UCSD-AML1 (cell line): Measurements from ENCODE around the gene TMEM26.
"Not testable (repeated sequence)": the region's sequence is repeated elsewhere in the genome, so short reads cannot be mapped to it uniquely, and the experiment has no call there.

Experiments used
- DNase-seq: peaks from one replicate; lab custom pipeline; 2025; ENCODE audit not compliant: unreplicated experiment; lab: John Stamatoyannopoulos, UW

The TMEM26 gene

GRCh38 chr10:61406242-61406641 lies 46.9 kb downstream of the TMEM26 start:
- DNase-seq = no peak

- DNase-seq = no peak
Measured at GRCh38 chr10:61404751-61405150, 48.4 kb downstream of the TMEM26 start.

- DNase-seq = no peak
Measured at GRCh38 chr10:61400524-61400923, 52.7 kb downstream of the TMEM26 start.

GRCh38 chr10:61399406-61399805 lies 53.8 kb downstream of the TMEM26 start:
- DNase-seq = no peak

GRCh38 chr10:61398366-61399129 lies 54.6 kb downstream of the TMEM26 start:
- no peak for DNase-seq

GRCh38 chr10:61397175-61397986 lies 55.8 kb downstream of the TMEM26 start:
- no peak for DNase-seq

DNA sequence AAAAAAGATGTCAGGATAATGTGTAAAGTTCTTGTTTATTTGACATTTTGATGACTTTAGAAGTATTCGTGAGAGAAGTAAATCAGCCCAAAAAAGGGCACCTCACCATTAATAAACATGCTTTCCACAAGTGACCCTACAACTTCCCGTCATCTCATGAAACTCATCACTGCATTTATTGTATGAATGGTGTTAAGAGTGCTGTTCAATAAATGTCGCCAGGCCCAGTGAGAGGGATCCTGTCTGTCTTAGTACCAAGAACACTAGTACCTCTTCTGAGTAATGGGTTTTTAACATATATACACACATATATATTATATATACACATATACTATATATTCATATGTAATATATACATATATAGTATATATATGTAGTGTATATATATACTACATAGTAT lies 61.9 kb downstream of the TMEM26 start:
- DNase-seq = no peak

DNA sequence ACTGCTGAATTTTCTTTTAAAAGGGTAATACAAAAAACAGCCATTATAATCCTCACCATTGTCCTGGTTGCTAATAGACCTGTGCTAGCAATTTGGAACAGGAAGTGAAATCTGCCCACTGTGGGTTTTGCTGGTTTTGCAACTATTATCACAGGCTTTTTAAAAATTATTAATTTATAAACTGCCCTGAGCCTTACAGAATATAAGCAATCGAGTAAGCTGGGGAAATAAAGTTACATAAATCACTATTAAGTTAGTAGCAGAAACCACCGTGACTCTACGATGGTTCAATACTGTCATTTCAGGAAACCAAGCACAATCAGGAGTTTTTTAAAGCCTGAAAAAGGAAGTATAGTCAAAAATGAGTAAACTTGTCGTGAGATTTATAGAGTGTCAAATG lies 62.3 kb downstream of the TMEM26 start:
- no peak for DNase-seq

- DNase-seq = no peak
Measured at GRCh38 chr10:61389887-61390286, 63.3 kb downstream of the TMEM26 start.

DNA sequence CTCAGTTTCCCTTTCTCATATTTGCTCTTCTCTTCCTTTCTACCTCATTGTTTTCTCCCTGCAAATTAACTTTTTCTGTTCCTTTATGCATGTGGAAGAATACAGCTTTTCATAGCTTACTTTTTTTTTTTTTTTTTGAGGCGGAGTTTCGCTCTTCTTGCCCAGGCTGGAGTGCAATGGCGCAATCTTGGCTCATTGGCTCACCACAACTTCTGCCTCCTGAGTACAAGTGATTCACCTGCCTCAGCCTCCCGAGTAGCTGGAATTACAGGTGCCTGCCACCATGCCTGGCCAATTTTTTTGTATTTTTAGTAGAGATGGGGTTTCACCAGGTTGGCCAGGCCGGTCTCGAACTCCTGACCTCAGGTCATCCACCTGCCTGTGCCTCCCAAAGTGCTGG lies 64.2 kb downstream of the TMEM26 start:
- not testable (repeated sequence) for DNase-seq

DNA sequence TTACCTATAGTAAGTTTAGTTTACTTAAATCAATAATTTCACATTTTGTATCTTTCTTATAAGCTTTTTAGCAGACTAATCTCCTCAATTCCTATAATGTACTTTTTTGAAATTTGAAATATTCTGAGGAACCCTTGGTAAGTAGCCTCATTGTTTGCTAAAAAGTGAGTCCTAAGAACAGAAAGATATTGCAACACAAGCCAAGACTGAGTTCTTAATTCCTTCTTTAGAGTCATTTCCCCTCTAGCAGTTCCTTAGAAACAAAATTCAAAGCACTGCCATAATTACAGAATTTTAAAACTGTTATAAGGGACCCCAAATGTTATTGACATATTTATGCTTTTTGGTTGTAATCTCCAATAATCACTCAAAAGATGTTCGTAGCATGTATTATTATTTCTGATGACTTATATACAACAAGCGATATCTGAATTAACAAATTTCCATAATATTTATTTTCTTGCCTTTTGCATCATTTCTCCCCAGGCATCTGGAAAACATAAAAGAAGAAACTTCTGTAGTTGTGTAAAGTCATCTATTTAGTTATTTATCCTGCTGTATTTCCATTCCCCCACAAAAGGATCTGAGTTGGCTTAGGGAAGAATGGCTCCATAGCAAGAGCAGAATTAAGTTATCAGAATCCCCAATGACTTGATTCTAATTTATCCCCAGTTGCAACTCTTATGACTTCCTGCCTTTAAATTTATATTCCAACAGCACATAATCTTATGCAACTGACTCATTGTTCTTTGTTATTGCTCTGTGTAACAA lies 67.8 kb downstream of the TMEM26 start:
- no peak for DNase-seq

DNA sequence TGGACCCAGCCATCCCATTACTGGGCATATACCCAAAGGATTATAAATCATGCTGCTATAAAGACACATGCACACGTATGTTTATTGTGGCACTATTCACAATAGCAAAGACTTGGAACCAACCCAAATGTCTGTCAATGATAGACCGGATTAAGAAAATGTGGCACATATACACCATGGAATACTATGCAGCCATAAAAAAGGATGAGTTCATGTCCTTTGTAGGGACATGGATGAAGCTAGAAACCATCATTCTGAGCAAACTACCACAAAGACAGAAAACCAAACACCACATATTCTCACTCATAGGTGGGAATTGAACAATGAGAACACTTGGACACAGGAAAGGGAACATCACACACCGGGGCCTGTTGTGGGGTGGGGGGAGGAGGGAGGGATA lies 72.0 kb downstream of the TMEM26 start:
- DNase-seq = not testable (repeated sequence)

DNA sequence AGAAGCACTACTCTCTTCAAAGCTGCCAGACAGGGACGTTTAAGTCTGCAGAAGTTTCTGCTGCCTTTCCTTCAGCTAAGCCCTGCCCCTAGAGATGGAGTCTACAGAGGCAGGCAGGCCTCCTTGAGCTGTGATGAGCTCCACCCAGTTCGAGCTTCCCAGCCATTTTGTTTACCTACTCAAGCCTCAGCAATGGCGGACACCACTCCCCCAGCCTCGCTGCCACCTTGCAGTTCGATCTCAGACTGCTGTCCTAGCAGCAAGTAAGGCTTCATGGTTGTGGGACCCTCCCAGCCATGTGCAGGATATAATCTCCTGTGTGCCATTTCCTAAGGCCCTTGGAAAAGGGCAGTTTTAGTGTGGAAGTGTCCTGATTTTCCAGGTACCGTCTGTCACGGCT lies 74.3 kb downstream of the TMEM26 start:
- no peak for DNase-seq

DNA sequence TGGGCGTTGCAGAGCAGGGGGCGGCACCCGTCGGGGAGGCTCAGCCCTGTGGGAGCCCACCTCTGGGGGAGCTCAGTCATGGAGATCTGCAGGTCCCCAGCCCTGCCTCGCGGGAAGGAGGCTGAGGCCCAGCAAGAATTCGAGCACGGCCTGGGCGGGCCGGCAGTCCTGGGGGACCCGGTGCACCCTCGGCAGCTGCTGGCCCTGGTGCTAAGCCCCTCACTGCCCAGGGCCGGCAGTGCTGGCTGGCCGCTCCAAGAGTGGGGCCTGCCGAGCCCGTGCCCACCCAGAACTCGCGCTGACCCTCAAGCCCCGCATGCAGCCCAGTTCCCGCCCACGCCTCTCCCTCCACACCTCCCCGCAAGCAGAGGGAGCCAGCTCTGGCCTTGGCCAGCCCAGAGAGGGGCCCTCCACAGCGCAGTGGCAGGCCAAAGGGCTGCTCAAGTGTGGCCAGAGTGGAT lies 76.2 kb downstream of the TMEM26 start:
- no peak for DNase-seq

DNA sequence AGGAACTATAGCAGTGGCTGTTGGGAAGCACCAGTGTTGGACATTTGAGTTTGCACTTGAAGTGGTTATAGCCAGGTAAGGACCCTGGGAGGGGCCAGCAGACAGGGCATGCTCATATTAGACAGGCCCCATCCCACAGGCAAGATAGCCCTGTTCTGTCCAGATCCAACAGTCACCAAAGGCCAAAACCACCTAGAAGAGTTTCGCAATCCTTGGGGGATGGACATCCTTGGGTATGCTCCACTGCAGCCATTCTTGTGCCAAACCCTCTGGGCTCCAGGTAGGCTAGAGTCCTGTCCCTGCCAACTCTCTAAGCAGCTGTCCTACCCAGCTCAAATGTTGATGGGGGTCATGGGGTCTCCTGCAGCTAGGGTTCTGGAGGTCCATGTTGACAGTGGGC lies 76.8 kb downstream of the TMEM26 start:
- DNase-seq = no peak

DNA sequence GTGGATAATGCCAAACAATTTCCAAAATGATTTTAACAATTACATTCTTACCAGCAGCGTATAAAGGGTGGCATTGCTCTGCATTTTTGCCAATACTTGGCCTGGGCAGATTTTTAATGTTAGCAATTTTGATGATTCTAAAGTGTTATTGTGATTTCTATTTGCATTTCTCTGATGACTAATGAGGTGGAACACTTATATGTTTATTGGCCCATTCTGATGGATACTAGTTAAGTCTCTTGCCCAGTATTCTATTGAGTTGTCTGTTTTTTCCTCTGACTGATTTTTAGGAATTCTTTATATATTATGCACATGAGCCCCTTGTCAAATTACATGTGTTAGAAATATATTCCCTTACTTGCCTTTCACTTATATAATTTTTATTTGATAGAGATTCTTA lies 86.8 kb downstream of the TMEM26 start:
- DNase-seq = no peak

GRCh38 chr10:61364619-61365018 lies 88.6 kb downstream of the TMEM26 start:
- no peak for DNase-seq

- no peak for DNase-seq
Measured at GRCh38 chr10:61363006-61363405, 90.2 kb downstream of the TMEM26 start.

DNA sequence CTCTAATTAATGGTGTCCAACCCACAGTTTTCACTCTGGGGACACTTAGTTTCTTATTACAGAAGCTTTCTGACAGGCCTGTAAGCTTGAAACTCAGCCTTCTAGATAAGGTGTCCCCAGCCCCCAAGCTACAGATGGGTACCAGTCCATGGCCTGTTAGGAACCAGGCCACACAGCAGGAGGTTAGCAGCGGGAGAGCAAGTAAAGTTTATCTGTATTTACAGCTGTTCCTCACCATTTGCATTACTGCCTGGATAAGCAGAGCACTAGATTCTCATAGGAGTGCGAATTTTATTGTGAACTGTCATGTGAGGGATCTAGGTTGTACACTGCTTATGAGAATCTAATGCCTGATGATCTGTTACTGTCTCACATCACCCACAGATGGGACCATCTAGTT lies 93.7 kb downstream of the TMEM26 start:
- no peak for DNase-seq

- no peak for DNase-seq
Measured at GRCh38 chr10:61357687-61358086, 95.5 kb downstream of the TMEM26 start.
